Kidney (tissue), 14 donors: ENCODE results near the gene CNTN1. TPM values are rescaled to one million over a fixed set of nuclear protein-coding genes. Genes with fewer than 3 reads are reported as not detected.

Experiments
- DNase-seq, 5 donors: peaks; one replicate each; pipeline ENCODE4 v3.0.0-alpha.2; 2013 to 2020
- FAIRE-seq: peaks from 2 replicates; lab custom pipeline; 2012; peaks lifted over from hg19 to GRCh38; lab: Jason Lieb, UNC
- H3K27ac ChIP-seq, 2 donors: one replicate each; pipeline ENCODE4 v1.7.0; 2013; ENCODE audit warnings: low read depth in 2 of 2, low read length in 2 of 2, inconsistent platforms in 1 of 2
- H3K27me3 ChIP-seq: one replicate; pipeline ENCODE4 v1.7.1; 2013; ENCODE audit warnings: low read length, inconsistent platforms; ENCODE audit not compliant: control insufficient read depth, insufficient read depth
- H3K36me3 ChIP-seq, 3 donors: one replicate each; pipeline versions ENCODE4 v1.7.0 to v1.7.1; 2013; ENCODE audit warnings: low read length in 3 of 3, control low read depth in 1 of 3, inconsistent platforms in 1 of 3; ENCODE audit not compliant: insufficient read depth in 3 of 3, control insufficient read depth in 2 of 3
- H3K4me1 ChIP-seq, 3 donors: one replicate each; pipeline versions ENCODE4 v1.7.0 to v1.7.1; 2013; ENCODE audit warnings: low read length in 3 of 3, inconsistent platforms in 1 of 3, low read depth in 1 of 3; ENCODE audit not compliant: control insufficient read depth in 2 of 3, insufficient read depth in 2 of 3
- H3K4me3 ChIP-seq, 3 donors: one replicate each; pipeline versions ENCODE4 v1.7.0 to v1.8.1; 2013; ENCODE audit warnings: low read length in 3 of 3, control low read depth in 1 of 3, inconsistent platforms in 1 of 3
- H3K9ac ChIP-seq, 3 donors: one replicate each; pipeline versions ENCODE4 v1.7.0 to v1.7.1; 2013; ENCODE audit warnings: low read length in 3 of 3, control low read depth in 1 of 3, inconsistent platforms in 1 of 3
- H3K9me3 ChIP-seq, 3 donors: one replicate each; pipeline versions ENCODE4 v1.7.0 to v1.7.1; 2013; ENCODE audit warnings: low read length in 3 of 3, control low read depth in 1 of 3, inconsistent platforms in 1 of 3; ENCODE audit not compliant: control insufficient read depth in 2 of 3, insufficient read depth in 1 of 3
- CTCF ChIP-seq: IDR thresholded peaks from 3 replicates; pipeline ENCODE4 v1.5.1; 2012; ENCODE audit warnings: mild to moderate bottlenecking, moderate library complexity, borderline replicate concordance; ENCODE audit not compliant: insufficient read depth; ENCODE audit errors: extremely low read depth
- intact Hi-C: fragments of 100-400 bp; cut with DNase I; formaldehyde crosslinking; loops from one replicate; pipeline ENCODE4 v1.11.1; 2022
- polyA plus RNA-seq: library from polyadenylated mRNA; stranded (reverse); fragments of 350-450 nt; fragmentation: Illumina TruSeq; extraction: RNeasy Lipid Tissue Mini Kit (QIAGEN cat#74804); gene quantifications from one replicate; pipeline ENCODE4 v1.2.3, GENCODE V29; 2014; ENCODE audit warnings: low read depth, low replicate concordance; ENCODE audit not compliant: insufficient read depth
- total RNA-seq: library from RNA; stranded (reverse); fragmentation: NEBNext Ultra II Directional; extraction: Animal tissue kit (Norgen Biotek cat#: 25700); gene quantifications from one replicate; pipeline ENCODE4 v1.2.1, GENCODE V29; 2021
- donor health status: control.
- donor health status: control.
- donor health status: control.
- donor health status: control.
- donor health status: control.
- donor health status: DM: yes; HTN: yes; CAD: no.
- donor health status: Normal renal cell carcinoma (clear cell type).

CNTN1 gene
- total and polyA plus RNA-seq, 2 donors from 2014 or later: 6.3 to 9.9 TPM

DNA sequence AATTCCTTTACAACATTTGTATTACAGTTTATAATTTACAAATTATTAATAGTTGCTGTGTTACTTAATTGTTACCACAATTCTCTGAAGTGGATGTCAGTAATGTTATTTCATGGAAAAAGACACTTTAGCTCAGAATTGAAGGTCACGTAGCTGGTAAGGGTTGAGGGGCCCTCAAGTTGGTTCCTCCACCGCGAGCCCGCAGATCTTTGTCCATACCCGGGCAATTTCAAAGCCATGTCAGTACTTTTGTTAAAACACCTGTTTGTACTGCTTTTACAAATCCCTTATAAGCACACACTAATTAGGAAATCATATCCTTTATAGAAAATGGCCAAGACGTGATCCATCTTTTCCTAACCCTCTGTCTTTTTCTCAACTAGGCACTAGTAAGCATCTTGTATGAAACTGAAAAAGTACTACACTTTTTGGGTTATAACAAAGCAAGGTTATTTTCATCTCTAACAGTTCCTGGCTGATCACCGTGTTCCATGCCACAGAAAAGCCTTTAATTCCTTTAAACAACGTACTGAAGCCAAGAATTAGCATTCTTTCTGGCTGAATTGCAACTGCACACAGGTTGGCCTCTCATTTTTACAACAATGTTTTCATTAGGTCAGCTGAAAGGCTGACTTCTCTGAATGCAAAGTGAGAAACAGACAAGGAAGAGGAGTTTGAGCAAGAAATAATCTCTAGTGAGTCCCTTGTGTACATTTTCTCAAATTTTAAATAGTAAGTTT lies 76.1 kb downstream of the CNTN1 start:
- TF ChIP-seq CTCF: no peak
- FAIRE-seq: no peak
- H3K36me3 ChIP-seq: no peaks in the 10 kb centered on the region
- H3K9me3 ChIP-seq: no peaks in the 10 kb centered on the region
- intact Hi-C loops: no loop called here
- no peaks in the 10 kb centered on the region for H3K27me3 ChIP-seq
- no peak overlapping the region for H3K4me3 ChIP-seq
- H3K4me1 ChIP-seq: no peaks in the 10 kb centered on the region
- no peak for DNase-seq
- H3K27ac ChIP-seq: no peak overlapping the region
- no peak overlapping the region for H3K9ac ChIP-seq

DNA sequence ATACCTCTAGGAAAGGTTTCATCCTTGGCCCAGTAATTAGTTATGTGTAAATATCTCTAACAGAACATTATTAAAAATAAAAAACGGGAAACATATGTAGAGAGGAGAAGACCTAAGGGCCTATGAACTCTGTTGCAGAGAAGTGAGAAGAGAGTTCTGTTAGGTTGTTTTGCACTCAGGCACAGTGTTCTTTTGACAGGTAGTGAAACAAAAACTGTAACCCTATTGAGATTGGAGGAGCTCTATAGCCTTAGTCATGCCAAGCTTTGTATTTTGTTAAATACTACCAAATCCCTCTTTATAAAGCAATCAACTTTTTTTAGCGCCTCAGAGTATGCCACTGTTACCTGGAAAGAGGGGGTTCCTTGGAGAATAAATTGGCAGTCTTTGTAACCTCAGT lies 77.6 kb downstream of the CNTN1 start:
- TF ChIP-seq CTCF: no peak
- no peaks in the 10 kb centered on the region for H3K9me3 ChIP-seq
- H3K27me3 ChIP-seq: no peaks in the 10 kb centered on the region
- no peak overlapping the region for H3K4me3 ChIP-seq
- no peak overlapping the region for H3K27ac ChIP-seq
- intact Hi-C loops: no loop called here
- H3K9ac ChIP-seq: no peak overlapping the region
- no peaks in the 10 kb centered on the region for H3K36me3 ChIP-seq
- DNase-seq (no peak), FAIRE-seq (no peak)
- no peaks in the 10 kb centered on the region for H3K4me1 ChIP-seq

DNA sequence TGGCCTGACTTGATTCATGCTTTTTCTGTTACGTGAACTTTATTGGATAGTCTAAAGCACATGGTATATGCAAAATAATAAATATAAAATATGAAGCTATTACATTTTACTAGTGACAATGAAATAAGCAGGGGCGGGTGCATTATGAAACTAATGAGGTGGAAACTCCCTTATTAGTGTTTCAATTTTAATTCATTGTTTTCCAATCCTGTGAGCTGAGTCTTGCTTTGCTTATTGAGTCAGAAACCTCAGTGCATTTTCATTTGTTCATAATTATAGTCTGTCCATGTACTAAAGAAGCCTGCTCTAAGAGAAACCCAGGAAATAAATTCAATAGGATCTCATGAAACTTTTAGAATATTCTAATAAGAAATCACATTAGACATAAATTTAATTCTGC lies 78.5 kb downstream of the CNTN1 start:
- no peak for TF ChIP-seq CTCF

More for the DNA sequence above, 78.5 kb downstream of the CNTN1 start:
- Histone ChIP-seq H3K27me3 (no peaks in the 10 kb centered on the region), H3K27ac (no peak overlapping the region), H3K9me3 (peaks cover 0 to 1% (median 0%) of the 10 kb centered on the region in 3 donors), H3K9ac (no peak overlapping the region), H3K4me3 (no peak overlapping the region), H3K36me3 (no peaks in the 10 kb centered on the region), H3K4me1 (no peaks in the 10 kb centered on the region)
- intact Hi-C loops: no loop called here
- FAIRE-seq: no peak
- DNase-seq: no peak
